K562 (cell line): Measurements from ENCODE around the gene UGT1A3. TPM values are rescaled to one million over a fixed set of nuclear protein-coding genes. Genes with fewer than 3 reads are reported as not detected.

ENCODE experiments used
- ATAC-seq: fragments of 200-7000 bp; cut with Tn5 transposase; 3 replicates; pipeline ENCODE4 v1.9.1; 2020; ENCODE audit warnings: moderate library complexity
- BruUV-seq: library from RNA; stranded (reverse); fragments of 400-500 nt; replicated peaks from 2 replicates; lab custom pipeline; 2021; lab: Mats Ljungman, UMichigan
- CTCF ChIA-PET: fragments of 300-600 bp; formaldehyde crosslinking; extraction: SDS; loops from one replicate; lab custom pipeline; 2021; ENCODE audit warnings: low intra/inter-chr PET ratio; lab: Yijun Ruan, JAX
- POLR2A ChIA-PET: fragments of 300-600, 350-650 bp; sonication (Branson Sonifier 250); formaldehyde crosslinking; extraction: SDS; loops from one replicate; lab custom pipeline; 2021; ENCODE audit warnings: antibody characterized with exemption, inconsistent platforms; lab: Yijun Ruan, JAX
- DNase-seq, 4 experiments: peaks; one replicate each; pipeline versions ENCODE4 v3.0.0 to v3.0.0-alpha.2; 2011 to 2018; ENCODE audit warnings: low spot score in 3 of 4, mixed read lengths in 3 of 4; ENCODE audit errors: extremely low read depth in 1 of 4
- FAIRE-seq: peaks from 2 replicates; lab custom pipeline; 2011; peaks lifted over from hg19 to GRCh38; lab: Jason Lieb, UNC
- H2AFZ ChIP-seq: 2 replicates; pipeline ENCODE4 v1.6.0; 2011; ENCODE audit warnings: low read depth, low read length, control low read depth, inconsistent platforms
- H3K27ac ChIP-seq: fragments of 200-600 bp; 3 replicates; pipeline ENCODE4 v1.8.0; 2011; ENCODE audit warnings: low read depth, mild to moderate bottlenecking, control low read depth, inconsistent platforms, low read length, moderate library complexity, mixed read lengths; ENCODE audit errors: extremely low read depth
- H3K27me3 ChIP-seq, 2 experiments: fragments of 300-600 bp in 1 of 2; 2 replicates in 1 of 2; 3 replicates in 1 of 2; pipeline versions ENCODE4 v1.6.0 to v1.8.0; 2011; ENCODE audit warnings: inconsistent platforms in 2 of 2, low read length in 2 of 2, mild to moderate bottlenecking in 1 of 2, mixed read lengths in 1 of 2, moderate library complexity in 1 of 2; ENCODE audit not compliant: control insufficient read depth in 2 of 2, insufficient read depth in 2 of 2
- H3K36me3 ChIP-seq: fragments of 300-600 bp; 3 replicates; pipeline ENCODE4 v1.8.0; 2011; ENCODE audit warnings: mild to moderate bottlenecking, low read length, inconsistent platforms; ENCODE audit not compliant: control insufficient read depth, insufficient read depth
- H3K4me1 ChIP-seq, 2 experiments: fragments of 200-600 bp in 1 of 2; replicated peaks in 1 of 2; 2 replicates in 1 of 2; 3 replicates in 1 of 2; pipeline versions ENCODE4 v1.5.1 to v1.8.0; 2011; ENCODE audit warnings: inconsistent platforms in 2 of 2, low read length in 2 of 2, mild to moderate bottlenecking in 1 of 2, mixed read lengths in 1 of 2, moderate library complexity in 1 of 2; ENCODE audit not compliant: control insufficient read depth in 2 of 2, insufficient read depth in 2 of 2
- H3K4me2 ChIP-seq: 2 replicates; pipeline ENCODE4 v1.6.1; 2011; ENCODE audit warnings: low read length, control low read depth, inconsistent platforms, mixed read lengths; ENCODE audit not compliant: insufficient read depth
- H3K4me3 ChIP-seq: fragments of 200-600 bp; sonication (generic), shearing (Covaris generic); 2 replicates; pipeline ENCODE4 v1.5.1; 2016; ENCODE audit warnings: control low read depth, inconsistent platforms
- H3K79me2 ChIP-seq: fragments of 200-600 bp; 3 replicates; pipeline ENCODE4 v1.8.0; 2011; ENCODE audit warnings: low read length, inconsistent platforms; ENCODE audit not compliant: control insufficient read depth, insufficient read depth
- H3K9ac ChIP-seq, 2 experiments: 2 replicates each; pipeline versions ENCODE4 v1.6.0 to v1.6.1; 2011; ENCODE audit warnings: low read depth in 2 of 2, low read length in 2 of 2, control low read depth in 1 of 2, inconsistent platforms in 1 of 2, mild to moderate bottlenecking in 1 of 2, mixed read lengths in 1 of 2; ENCODE audit not compliant: insufficient read depth in 1 of 2
- H3K9me1 ChIP-seq: one replicate; pipeline ENCODE4 v1.6.0; 2011; ENCODE audit warnings: inconsistent platforms, mild to moderate bottlenecking, low read length, moderate library complexity; ENCODE audit not compliant: control insufficient read depth, insufficient read depth
- H3K9me3 ChIP-seq: replicated peaks from 2 replicates; pipeline ENCODE4 v1.5.1; 2011; ENCODE audit warnings: low read depth, low read length, inconsistent platforms; ENCODE audit not compliant: control insufficient read depth, insufficient read depth
- H4K20me1 ChIP-seq: replicated peaks from 2 replicates; pipeline ENCODE4 v1.6.1; 2011; ENCODE audit warnings: low read length, inconsistent platforms, mixed read lengths; ENCODE audit not compliant: control insufficient read depth, insufficient read depth
- CLOCK ChIP-seq: fragments of 250-450 bp; sonication (Bioruptor Pico); IDR thresholded peaks from 2 replicates; pipeline ENCODE4 v1.4.0; 2020; ENCODE audit warnings: mild to moderate bottlenecking, moderate library complexity, borderline replicate concordance
- MCM2 ChIP-seq: fragments of 450-650 bp; IDR thresholded peaks from 2 replicates; pipeline ENCODE4 v1.6.1; 2017; ENCODE audit warnings: low read depth, mild to moderate bottlenecking
- NR0B1 ChIP-seq: fragments of 450-650 bp; IDR thresholded peaks from one replicate; pipeline ENCODE4 v1.6.1; 2018; ENCODE audit warnings: mild to moderate bottlenecking, moderate library complexity; ENCODE audit not compliant: partially characterized antibody
- PRDM10 ChIP-seq: fragments of 450-650 bp; IDR thresholded peaks from 2 replicates; pipeline ENCODE4 v1.6.1; 2018; ENCODE audit not compliant: partially characterized antibody
- SMAD4 ChIP-seq: fragments of 250-450 bp; sonication (Bioruptor Pico); conservative IDR thresholded peaks from 2 replicates; pipeline ENCODE4 v1.8.0; 2021; ENCODE audit warnings: inconsistent platforms, mild to moderate bottlenecking, moderate library complexity
- SP1 ChIP-seq: sonication (generic); formaldehyde crosslinking; IDR thresholded peaks from 2 replicates; pipeline ENCODE4 v1.8.1; 2022; ENCODE audit warnings: mild to moderate bottlenecking, missing genetic modification reagents
- TFAM ChIP-seq: fragments of 250-450 bp; sonication (Bioruptor Pico); conservative IDR thresholded peaks from 2 replicates; pipeline ENCODE4 v1.5.0; 2021; ENCODE audit warnings: mild to moderate bottlenecking, moderate library complexity
- ZNF75A ChIP-seq: fragments of 450-650 bp; formaldehyde crosslinking; IDR thresholded peaks from 2 replicates; pipeline ENCODE4 v1.4.0; 2020; ENCODE audit warnings: mild to moderate bottlenecking
- ZSCAN29 ChIP-seq: fragments of 450-650 bp; IDR thresholded peaks from 2 replicates; pipeline ENCODE4 v1.6.1; 2017
- WGBS: fragments of 100-300 bp; shearing (Covaris generic); methylation state at CpG from one replicate; pipeline ENCODE4 v1.1.6; 2016; ENCODE audit warnings: low coverage, mixed read lengths; ENCODE audit not compliant: insufficient coverage; ENCODE audit errors: missing lambda C conversion rate; 5-methylcytosine and 5-hydroxymethylcytosine counted together
- in situ Hi-C: fragments of 300-500 bp; cut with MboI; formaldehyde crosslinking; loops from 4 replicates; pipeline ENCODE4 v1.15.0; 2018; ENCODE audit warnings: inconsistent platforms, mixed read lengths
- intact Hi-C: fragments of 100-400 bp; cut with micrococcal nuclease; formaldehyde crosslinking; loops from 2 replicates; pipeline ENCODE4 v1.14.2; 2022
- polyA plus RNA-seq, 8 experiments: library from polyadenylated mRNA; depleted of rRNA in 4 of 8; stranded (reverse) in 5 of 8; unstranded in 3 of 8; fragments of >200 nt; fragmentation: Nextera tagmentation in 2 of 8; fragmentation: Illumina TruSeq in 1 of 8; extraction: Ambion mirVana in 2 of 8; extraction: Trizol in 1 of 8; gene quantifications; 2 replicates each; pipeline versions ENCODE4 v1.2.1 to v1.2.3, GENCODE V29; 2011 to 2014; ENCODE audit warnings: inconsistent platforms in 1 of 8, missing spikeins in 1 of 8
- total RNA-seq, 7 experiments: library from RNA; depleted of rRNA in 6 of 7; stranded (reverse); fragments of >200 nt in 6 of 7; fragmentation: Illumina TruSeq in 2 of 7; extraction: Trizol in 2 of 7; gene quantifications; 2 replicates each; pipeline versions ENCODE4 v1.2.1 to v1.2.3, GENCODE V29; 2011 to 2021; ENCODE audit warnings: low replicate concordance in 1 of 7
- TF ChIP-seq, protein P1 (sequence below): sonication (generic); formaldehyde crosslinking; IDR thresholded peaks from 2 replicates; pipeline ENCODE4 v1.8.1; 2022; ENCODE audit warnings: missing genetic modification reagents

The UGT1A3 gene
- total and polyA plus RNA-seq, 9 of the 15 experiments (the other 6 are each of a cell fraction or from before 2014, with no cell fraction given) = not detected

DNA sequence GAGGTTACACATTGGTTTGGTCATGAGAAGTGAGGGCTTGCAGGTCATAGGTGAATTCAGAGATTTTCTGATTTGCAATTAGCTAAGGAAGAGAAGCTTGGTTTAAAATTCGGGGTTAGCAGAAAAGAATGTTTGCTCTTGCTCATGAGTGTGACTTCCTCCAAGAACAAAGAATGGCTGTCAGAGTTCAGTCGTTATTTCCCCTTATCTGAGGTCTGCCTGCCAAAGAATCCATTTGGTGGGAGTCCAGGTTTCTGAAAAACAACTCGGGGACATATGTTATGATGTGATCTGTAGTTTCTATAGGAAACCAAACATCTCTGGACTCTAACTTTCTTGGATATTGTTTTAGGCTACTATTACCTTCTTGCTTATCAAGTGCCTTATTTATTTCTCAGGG is 39.3 kb upstream of the UGT1A3 start (continued):
- TF ChIP-seq SP1 (CRISPR knock-in tag) (no peak), MCM2 (no peak), CLOCK (CRISPR knock-in tag) (no peak), SMAD4 (CRISPR knock-in tag) (no peak)
- TF ChIP-seq, protein P1, sequence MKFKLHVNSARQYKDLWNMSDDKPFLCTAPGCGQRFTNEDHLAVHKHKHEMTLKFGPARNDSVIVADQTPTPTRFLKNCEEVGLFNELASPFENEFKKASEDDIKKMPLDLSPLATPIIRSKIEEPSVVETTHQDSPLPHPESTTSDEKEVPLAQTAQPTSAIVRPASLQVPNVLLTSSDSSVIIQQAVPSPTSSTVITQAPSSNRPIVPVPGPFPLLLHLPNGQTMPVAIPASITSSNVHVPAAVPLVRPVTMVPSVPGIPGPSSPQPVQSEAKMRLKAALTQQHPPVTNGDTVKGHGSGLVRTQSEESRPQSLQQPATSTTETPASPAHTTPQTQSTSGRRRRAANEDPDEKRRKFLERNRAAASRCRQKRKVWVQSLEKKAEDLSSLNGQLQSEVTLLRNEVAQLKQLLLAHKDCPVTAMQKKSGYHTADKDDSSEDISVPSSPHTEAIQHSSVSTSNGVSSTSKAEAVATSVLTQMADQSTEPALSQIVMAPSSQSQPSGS (CRISPR knock-in tag) = no peak

GRCh38 chr2:233690444-233690843 is 38.4 kb upstream of the UGT1A3 start:
- Histone ChIP-seq H3K9ac (no peak overlapping the region), H3K9me1 (no peaks in the 10 kb centered on the region), H3K9me3 (no peaks in the 10 kb centered on the region), H4K20me1 (no peaks in the 10 kb centered on the region; the same call in 1 of the 2 replicates), H3K4me2 (no peak overlapping the region), H3K79me2 (no peaks in the 10 kb centered on the region), H3K36me3 (no peaks in the 10 kb centered on the region), H3K27ac (no peak overlapping the region), H3K4me3 (no peak overlapping the region), H3K27me3 (peaks cover 0 to 8% of the 10 kb centered on the region in 2 experiments; a peak in 3 of 5 replicates), H3K4me1 (no peaks in the 10 kb centered on the region), H2AFZ (no peak overlapping the region)
- DNase-seq = no peak
- ChIA-PET CTCF (no interaction called here), POLR2A (interaction anchor here (1.8 kb wide), 1 partner anchor 10 kb away, joined by 5 read pairs; no protein-coding TSS in a partner anchor)
- no peak for ATAC-seq
- no TSS peak for BruUV-seq
- intact Hi-C loops = no loop called here
- 0% methylated on average over 4 of the region's 4 CpGs for WGBS
- FAIRE-seq = no peak
- in situ Hi-C loops = no loop called here
- no peak for TF ChIP-seq ZSCAN29
- TF ChIP-seq PRDM10 = no peak
- TF ChIP-seq TFAM = no peak
- no peak for TF ChIP-seq NR0B1
- TF ChIP-seq ZNF75A (CRISPR knock-in tag) = no peak
